ENCODE results near the gene SACM1L.

SACM1L gene

DNA sequence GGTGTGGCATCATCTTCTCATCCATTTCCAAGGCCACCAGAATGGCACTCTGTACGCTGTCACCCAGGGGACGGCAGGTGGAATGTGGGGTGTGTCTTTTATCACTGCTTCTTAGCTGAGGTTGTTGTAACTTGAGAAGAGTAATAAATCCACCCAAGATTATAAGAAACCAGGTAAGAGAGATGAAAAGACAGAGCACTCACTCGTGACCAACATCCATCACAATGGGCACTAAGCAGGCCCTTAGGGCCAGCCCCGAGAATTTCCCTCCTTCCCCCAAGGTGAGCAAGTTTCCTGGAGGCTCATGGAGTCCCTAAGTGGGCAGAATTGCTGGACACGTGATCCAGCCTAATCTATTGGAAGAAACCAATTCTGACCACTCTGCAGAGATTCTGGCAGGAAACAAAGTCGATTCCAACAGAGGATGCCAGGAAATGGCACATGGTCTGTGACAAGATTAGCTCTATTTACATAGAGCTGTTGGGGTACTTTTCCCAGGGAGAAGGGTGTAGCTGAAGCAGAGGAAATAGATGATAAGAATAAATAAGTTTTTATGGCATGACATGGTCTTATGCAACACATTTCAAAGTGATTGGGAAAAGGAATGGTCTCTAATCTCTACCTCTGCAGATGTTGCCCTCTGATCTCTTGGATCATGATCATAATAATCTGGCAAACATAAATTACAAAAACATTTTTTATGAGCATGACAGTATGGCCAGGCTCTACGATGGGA is 84.7 kb downstream of the SACM1L start:
- DNase-seq: no peak

DNA sequence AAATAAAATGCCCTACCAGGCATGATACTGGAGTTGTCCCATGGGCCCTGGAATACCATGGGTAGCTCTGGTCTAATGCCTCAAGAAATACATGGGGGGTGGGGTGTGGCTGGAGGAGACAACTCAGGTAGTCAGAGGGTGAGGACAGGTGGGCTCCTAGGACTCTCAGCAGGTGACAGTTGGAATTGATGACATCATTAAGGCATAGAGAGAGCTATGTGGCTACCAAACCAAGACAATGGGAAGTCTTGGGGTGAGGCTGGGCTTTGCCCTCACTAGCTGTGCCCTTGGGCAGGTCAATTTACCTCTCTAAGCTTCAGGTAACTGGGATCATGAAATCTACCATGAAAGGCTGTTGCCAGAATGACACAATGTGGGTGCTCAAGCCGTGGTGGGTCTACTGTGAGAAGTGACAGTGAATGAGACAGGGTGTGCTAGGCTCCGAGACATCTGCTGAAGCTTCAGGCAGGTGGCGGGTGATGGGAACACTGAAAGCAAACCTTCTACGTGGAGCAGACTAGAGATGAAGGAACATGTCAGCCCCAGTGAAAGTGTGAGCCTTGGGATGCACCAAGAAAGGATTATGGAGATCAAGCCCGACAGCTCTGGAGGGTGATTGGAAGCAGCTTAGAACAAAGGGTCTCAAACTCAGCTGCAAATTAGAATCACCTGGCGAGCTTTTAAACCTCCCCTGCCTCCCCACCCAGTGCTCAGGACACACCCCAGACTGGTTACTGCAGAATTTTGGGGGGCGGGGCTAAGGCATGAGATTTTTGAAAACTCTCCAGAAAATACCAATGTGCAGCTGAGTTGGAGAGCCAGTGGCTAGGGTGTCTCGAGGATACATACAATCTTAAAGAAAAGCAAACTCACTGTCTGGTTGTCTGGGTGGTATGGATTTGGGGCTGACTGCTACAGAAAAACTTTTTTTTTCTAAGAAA is 85.7 kb downstream of the SACM1L start:
- no peak for DNase-seq

DNA sequence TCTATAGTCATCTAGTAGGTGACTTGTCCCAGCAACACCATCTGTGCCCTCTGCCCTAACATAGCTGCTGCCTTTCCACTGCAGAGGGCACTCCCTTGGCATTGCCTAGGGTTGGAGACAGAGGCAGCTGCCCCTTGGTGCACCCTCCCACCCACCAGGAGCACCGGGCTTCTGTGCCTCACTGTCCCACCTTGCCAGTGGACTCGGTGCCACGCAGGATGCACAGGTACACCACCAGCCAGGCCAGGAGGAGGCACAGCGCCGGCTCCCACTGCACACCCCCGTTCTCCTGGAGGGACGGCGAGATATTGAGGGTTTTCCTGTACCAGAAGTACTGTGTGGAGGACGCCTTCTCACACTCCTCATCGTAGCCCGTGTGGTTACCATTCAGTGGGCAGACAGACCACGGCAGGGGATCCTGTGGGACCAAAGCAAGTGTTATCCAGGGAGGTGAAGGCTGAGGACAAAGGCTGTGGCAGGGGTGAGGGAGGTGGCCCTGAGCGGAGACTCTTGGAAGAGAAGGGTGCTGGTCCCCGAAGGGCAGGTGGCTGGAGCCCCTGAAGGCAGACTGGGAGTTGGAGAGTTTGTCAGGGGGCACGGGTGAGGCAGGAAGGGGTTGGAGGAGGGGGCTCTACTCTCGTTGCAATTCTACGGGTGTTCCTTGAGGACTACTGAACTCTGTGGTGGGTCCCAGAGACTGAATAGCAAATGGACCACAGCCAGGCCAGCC is 86.5 kb downstream of the SACM1L start:
- DNase-seq: no peak

DNA sequence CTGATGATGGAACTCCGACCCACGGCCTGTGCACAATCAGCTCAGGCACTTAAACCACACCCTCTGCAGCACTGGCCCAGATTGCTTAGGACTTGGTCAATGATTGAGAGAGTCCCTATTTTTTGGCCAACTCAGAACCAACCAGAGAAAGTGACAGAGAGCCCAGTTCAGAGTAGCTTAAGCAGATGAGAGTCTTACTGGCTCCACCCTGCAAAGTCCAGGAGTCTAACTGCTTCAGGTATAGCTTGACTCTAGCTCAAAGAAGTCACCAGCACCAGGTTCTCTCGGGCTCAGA is 87.1 kb downstream of the SACM1L start:
- no peak for DNase-seq

DNA sequence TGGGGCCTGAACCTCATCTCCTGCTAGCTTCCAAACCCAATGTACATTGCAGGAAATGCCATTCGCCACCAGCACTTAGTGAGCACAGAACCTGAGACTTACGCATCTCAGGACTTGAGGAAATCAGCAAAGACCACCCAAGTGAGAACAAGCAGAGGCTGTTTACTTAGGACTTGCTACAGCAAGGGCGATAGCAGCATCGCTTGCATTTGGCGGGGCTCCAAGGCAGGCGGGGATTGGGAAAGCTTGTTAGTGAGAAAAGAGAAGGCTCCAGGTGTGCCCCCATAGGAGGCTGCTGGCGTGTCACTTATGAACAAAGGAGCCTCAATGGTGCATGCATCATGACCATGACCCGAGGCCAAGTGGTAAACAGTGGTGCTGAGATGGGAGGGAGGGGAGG is 87.4 kb downstream of the SACM1L start:
- DNase-seq: peak; percentile 62

DNA sequence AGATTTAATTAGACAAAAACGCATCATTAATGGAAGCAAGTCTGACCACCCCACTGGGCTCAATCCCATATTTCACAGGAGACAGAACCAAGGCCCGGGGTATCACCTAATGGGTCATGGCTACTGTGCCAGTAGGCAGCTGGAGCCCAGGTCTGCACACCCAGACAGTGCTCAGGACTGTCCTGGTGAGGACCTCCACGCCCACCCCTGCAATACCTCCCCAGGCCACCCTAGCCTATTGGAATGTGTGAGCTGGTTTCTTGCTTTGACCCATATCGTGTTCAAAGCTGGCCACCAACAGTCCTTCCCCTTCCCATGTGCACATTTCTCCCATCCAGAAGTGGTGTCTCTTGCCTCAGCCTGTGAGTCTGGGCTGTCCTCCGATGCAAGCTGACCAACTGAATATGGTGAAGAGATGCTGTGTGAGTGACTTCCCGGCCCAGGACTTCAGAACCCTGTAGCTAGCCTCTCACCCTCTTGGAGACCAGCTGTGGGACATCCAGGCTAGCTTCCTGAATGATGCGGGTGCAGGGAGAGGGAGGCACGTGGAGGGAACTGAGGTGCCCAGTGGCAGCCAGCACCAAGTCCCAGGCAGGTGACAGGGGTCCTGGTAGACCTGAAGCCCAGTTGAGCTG is 88.0 kb downstream of the SACM1L start:
- DNase-seq: no peak

DNA sequence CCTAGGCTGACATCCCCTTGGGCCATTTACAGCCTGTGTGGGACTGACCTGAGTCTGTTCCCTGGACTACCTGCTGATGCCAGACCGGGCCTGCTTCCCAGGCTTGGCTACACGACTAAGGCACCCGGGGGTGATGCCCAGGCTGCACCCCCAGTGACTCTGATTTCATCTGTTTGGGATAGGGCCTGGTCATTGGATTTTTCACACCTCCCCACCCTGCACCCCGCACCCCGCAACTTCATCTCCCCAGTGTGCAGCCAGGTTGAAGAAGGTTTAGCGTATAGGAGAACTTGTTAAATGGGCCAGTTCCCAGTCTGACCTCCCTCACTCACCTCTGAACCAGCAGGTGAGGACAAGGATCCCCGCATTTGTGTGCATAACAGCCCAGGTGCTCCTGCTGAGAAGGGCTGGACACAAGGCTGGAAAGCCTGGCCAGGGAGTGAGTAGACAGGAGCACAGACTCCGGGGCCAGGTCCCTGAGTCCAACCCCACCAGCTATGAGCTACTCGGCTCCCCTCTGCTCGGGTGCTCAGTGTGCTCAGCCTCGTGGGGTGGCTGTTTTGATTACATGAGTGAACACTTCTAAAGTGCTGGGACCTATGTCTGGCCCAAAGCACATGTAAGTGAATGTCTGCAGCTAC is 88.7 kb downstream of the SACM1L start:
- no peak for DNase-seq

DNA sequence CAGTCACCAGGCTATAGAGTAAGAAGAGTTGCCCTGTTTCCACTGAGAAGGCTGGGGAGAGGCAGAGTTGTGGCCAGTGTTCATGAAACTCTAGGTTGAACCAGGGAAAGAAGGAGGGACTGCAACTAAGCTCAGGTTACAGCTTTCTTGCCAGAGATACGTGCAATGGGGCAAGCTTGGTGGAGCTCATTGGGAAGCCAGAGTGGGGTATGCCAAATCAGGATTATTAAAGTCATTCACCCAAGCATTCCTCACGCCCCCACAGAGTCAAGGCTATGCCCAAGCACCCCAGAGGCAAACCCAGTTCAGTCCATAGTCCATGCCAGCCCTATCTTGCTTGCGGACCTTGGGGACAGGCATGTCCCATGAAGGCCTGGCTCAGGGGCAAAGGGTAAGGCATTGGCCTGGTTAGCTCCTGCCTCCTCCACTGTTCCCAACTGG is 89.6 kb downstream of the SACM1L start:
- no peak for DNase-seq

DNA sequence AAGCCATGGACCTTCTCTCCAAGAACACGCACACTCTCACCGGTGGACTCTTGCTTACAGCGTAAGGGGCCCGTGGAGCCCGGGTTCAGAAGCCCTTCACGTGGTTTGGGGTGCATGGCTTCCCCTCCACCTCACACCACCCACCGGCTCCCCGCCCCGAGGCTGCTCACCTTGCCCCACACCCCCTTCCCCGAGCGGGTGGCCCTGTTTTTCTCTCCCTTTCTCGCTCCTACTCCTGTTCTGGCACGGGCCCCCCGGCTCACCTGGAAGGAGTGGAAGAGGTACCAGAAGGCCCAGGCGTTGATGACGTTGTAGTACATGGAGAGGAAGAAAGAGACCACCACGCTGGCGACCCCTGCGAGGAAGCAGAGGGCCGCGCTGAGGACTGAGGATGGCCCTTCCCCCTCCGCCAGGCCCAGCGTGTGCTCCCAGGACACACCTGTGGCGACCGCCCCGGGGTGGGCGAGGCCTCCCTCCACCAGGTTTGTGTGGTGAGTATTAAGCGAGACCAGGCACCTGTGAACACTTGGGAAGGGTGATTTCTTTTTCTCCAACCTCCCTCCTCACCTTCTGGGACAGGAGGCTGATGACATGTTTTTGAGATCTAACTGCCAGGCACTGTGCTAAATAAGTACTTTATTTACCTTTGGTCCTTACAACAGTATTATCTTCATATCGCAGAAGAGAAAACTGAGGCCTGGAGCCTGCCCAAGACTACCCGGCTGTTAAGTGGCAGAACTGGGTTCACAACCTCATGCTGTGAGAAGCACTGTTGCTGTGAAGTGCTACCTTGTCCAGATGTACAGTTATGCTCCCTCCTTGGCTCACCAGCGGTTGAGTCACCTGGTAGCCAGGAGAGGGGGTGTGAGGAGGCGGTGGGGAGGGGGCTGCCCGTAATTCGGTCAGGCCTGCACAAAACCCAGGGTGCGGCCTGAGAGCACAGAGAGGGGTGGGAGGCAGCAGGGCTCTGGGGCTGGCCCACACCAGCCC is 90.8 kb downstream of the SACM1L start:
- DNase-seq: no peak

DNA sequence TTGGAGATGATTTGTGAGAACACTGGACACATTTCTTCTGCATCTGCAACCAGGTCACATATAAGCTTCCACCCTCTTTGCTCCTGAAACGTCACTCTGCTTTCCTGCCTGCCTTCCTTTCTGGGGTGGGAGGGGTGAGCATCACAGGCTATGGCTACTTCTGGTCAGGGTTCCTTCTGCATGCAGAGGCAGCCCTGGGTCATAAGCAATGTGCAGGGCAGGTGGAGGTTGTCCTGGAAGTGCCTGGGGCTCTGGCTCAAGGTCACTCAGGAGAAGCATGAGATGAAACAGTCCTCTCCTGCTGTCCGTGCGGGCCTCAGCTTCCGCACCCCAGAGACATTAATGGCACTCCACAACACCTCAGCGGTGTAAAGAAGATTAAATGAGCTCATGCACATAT is 92.1 kb downstream of the SACM1L start:
- no peak for DNase-seq

DNA sequence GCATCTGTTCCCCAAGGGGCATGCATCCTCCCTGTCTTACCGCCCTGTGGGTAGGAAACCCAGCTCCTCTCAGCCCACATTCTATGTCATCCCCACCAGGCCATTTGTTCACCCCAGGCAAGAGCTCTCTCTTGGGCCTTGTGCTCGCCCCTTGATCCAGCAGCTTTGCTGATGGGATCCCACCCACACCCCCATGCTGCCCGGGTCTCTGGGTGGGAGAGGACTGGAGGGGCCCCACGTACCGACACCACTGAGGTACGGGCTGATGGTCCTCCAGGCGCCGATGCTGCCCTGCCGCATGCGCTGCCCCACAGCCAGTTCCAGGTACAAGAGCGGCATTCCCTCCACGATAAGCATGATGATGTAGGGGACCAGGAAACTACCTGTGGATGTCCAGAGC is 92.6 kb downstream of the SACM1L start:
- DNase-seq: no peak

DNA sequence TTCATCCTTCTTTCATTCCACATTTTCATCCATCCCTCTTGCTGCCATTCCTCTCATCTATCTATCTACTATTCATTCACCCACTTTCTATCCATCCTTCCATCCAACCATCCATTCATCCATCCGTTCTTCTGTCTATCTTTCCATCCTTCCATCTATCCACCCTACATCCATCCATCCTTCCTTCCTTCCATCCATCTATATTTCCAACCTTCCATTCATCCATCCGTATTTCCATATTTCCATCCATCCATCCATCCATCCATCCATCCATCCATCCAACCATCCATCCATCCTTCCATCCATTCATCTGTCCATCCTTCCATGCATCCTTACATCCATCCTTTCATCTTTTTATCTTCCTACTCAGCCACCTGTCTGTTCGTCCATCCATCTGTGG is 93.2 kb downstream of the SACM1L start:
- no peak for DNase-seq

DNA sequence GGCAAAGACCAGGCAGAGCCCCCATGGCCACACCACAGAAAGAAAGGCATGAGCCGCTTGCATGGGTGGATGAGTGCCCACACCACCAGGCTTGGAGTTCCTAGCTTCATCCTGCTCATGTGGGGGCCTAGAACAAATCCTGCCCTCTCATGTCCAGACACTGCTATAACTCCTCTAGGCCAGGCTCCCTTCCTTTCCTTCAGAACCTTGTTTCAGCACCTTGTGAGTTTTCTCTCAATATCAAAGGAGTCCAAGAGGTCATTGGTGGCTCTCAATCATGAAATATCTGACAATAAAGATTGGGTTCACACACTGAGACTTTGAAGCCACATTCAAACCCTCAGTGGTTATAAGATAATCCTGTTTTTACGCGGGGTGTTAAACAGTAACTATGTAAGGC is 94.5 kb downstream of the SACM1L start:
- DNase-seq: no peak

DNA sequence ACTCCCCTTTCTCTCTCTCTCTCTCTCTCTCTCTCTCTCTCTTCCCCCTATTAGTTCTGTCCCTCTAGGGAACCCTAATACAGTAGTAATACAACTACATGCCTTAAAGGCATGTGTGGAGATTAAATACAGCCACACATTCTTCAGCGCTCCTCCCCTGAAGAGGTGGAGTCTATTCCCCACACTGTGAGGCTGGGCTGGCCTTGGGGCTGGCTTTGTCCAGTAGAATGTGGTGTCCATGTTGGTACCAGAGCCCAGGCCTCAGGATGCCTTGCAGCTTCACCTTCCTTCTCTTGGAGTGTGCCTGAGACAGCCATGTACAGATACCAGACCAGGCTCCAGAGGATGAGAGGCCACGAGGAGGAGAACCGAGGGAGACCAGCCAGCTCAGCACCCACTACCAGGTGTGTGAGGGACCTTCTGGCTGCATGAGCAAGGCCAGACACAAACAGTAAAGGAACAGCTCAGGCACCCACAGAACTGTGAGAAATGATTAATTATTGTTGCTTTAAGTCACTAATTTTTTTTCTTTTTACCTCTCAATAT is 96.5 kb downstream of the SACM1L start:
- DNase-seq: no peak

DNA sequence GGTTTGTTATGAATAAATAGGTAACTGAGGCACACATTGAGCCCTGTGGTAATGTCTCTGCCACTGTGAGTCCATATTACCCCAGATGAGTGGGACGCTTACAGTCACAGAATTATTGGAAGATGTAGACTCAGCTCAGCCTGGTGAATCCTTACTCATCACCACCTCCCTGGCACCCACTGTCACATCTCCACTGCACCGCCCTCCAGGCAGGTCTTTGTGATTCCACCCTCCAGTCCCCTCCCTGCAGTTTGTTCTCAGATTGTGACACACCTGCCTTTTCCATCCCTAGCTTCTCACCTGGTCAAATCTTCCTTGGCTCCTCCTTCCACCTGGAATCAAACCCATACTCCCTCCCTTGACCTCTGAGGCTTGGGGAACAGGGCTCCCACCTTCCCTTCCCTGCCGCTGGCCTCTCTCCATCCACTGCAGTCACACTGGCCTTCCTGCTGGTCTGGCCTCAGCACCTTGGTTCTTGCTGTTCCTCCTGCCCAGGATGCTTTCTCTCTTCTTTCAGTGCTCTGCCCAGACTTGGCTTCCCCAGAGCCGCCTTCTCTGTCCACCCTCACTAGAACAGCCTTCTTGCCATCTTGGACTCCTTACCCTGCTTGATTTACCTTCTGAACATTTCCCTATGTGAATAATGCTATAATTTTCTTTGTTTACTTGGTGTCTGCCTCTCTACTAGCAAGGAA is 97.8 kb downstream of the SACM1L start:
- no peak for DNase-seq

DNA sequence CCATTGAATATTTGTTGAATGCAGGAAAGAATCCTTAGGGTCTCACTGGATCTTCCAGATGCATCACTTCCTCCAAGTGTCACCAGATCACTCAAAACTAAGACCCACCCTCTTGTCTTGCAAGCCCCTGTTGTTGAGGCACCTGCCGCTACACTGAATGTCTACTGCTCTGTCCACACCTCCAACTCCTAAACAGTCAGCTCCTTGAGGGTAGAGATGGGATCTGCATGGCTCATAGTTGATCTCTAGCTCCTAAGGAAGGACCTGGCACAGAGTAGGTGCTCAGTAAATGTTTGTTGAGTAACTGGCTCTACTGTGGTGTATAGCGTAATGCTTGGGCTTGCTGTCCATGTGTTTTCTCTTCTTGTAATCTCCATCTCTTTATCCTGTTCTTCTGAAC is 98.4 kb downstream of the SACM1L start:
- no peak for DNase-seq

DNA sequence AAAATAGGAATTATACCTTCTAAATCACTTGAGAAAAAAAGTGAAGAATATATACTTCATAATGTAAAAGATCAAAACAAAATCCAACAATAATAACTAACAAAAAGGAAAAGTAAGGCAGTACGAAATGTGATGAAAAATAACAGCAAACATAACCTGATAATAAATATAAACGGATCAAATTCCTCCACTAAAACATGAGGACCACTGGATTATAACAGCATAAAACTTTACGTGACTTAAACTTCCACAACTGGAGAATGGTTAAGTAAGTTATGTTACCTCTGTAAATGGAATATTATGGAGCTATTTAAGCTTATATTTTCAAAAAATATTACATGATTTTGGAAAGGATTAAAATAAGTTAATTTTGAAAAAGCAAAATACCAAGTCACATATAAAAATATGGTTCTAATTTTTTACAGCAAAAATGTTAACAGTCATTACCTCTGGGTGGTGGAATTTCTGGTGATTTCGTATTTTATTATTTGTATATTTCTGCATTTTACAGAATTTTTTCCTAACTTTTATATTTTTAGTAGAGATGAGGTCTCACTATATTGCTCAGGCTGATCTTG is 100.1 kb downstream of the SACM1L start:
- no peak for DNase-seq

DNA sequence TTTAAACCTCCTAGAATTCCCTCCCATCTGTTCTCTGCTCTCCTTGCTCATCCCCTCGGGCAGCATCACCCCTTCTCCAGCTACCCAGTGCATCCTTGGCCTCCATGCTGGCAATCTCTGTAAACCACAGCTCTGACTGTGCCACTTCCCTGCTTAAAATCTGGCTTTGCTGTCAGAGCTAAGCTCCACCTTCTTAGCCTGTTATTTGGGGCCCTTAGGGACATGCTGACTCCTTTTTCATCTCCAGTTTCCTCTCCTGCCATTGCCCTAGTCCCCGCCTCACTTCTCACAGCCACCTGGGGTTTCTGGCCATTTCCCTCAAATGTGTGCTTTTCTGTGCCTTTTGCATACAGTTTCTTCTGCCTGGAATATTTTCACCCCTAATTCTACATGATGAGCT is 101.4 kb downstream of the SACM1L start:
- DNase-seq: peak; percentile 53

DNA sequence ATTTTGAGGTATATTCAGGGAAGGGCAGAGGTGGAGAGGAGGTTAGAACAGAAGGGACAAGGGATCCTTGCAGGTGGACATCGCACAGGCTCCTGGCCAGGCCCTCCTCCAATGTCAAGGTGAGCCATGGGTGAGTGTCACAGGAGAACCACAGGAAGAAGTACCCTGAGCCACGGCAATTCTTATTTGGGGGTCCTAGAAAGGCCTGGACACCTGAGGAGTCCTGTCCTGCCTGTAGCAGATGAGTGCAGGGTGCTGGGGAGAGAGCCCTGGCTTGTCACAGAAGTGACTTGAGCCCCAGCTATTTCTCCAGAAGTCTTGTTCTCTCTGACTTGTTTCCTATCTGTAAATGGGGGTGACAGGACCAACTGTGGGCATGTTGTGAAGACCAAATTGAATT is 102.8 kb downstream of the SACM1L start:
- DNase-seq: no peak

DNA sequence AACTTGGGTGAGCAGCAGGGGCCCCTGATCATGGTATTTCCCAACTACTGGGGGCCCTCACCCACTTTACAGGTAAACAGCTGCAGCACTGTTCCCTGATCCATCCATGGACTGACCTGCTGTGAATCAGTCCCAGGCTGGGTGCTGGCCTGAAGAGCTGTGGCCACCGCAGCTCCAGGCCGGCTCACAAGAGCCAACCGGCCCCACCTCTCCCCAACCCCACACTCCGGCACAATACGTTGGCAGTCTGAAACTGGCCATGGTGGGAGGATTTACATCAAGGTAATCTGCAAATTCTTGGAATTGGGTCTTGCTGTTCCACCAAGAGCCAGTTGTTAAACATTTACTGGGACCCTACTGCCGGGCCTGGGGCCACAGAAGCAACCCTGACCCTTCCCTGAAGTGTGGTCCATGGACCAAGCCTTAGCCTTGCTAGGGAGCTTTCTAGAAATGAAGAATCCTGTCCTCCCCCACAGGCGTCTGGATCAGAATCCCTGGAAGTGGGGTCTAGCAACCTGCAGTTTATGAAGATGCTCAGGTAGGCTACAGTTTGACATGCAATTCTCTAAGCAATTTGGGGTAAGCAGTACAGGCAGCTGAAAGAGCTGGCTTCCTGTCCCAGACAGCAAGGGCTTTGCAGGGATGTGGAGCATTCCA is 103.4 kb downstream of the SACM1L start:
- no peak for DNase-seq
